GM21786 (cell line): ENCODE data around the gene KSR2.

Experiments
- ATAC-seq: cut with Tn5 transposase; IDR thresholded peaks from one replicate; pipeline ENCODE4 v1.9.1; 2021; ENCODE audit not compliant: unreplicated experiment

Gene KSR2

GRCh38 chr12:117506333-117506732, 462.5 kb downstream of the KSR2 start:
- no peak for ATAC-seq

GRCh38 chr12:117502633-117503032, 466.2 kb downstream of the KSR2 start:
- no peak for ATAC-seq

- ATAC-seq = no peak
These were observed 466.6 kb downstream of the KSR2 start for GRCh38 chr12:117502233-117502632.

GRCh38 chr12:117501076-117501869, 467.5 kb downstream of the KSR2 start:
- no peak for ATAC-seq

GRCh38 chr12:117499759-117500485, 468.9 kb downstream of the KSR2 start:
- no peak for ATAC-seq

GRCh38 chr12:117498880-117499279, 469.9 kb downstream of the KSR2 start:
- no peak for ATAC-seq

- no peak for ATAC-seq
These were observed 470.5 kb downstream of the KSR2 start for GRCh38 chr12:117498256-117498655.

- ATAC-seq = no peak
These were observed 471.4 kb downstream of the KSR2 start for GRCh38 chr12:117497407-117497806.

- ATAC-seq = no peak
These were observed 473.7 kb downstream of the KSR2 start for GRCh38 chr12:117494833-117495655.

GRCh38 chr12:117491711-117492110, 477.1 kb downstream of the KSR2 start:
- ATAC-seq = no peak

GRCh38 chr12:117490130-117490529, 478.7 kb downstream of the KSR2 start:
- ATAC-seq = no peak

GRCh38 chr12:117489671-117490070, 479.1 kb downstream of the KSR2 start:
- no peak for ATAC-seq

GRCh38 chr12:117486840-117487659, 481.7 kb downstream of the KSR2 start:
- ATAC-seq = no peak

GRCh38 chr12:117485984-117486839, 482.6 kb downstream of the KSR2 start:
- no peak for ATAC-seq

- no peak for ATAC-seq
These were observed 483.9 kb downstream of the KSR2 start for GRCh38 chr12:117484901-117485300.

- no peak for ATAC-seq
These were observed 485.3 kb downstream of the KSR2 start for GRCh38 chr12:117483501-117483900.

GRCh38 chr12:117481470-117481869, 487.3 kb downstream of the KSR2 start:
- no peak for ATAC-seq

GRCh38 chr12:117476341-117476740, 492.4 kb downstream of the KSR2 start:
- ATAC-seq = no peak

GRCh38 chr12:117473856-117474255, 494.9 kb downstream of the KSR2 start:
- ATAC-seq = no peak

- ATAC-seq = no peak
These were observed 495.8 kb downstream of the KSR2 start for GRCh38 chr12:117472983-117473382.
